H1 (cell line): ENCODE data around the gene DISC1. TPM values are rescaled to one million over a fixed set of nuclear protein-coding genes. Genes with fewer than 3 reads are reported as not detected.

Experiments
- CTCF ChIA-PET: fragments of 300-600 bp; sonication (Branson Sonifier 250); formaldehyde crosslinking; loops from one replicate; lab custom pipeline; 2021; ENCODE audit not compliant: partially characterized antibody; lab: Charles Lee
- POLR2A ChIA-PET: fragments of 300-600 bp; sonication (Branson Sonifier 250); formaldehyde crosslinking; loops from one replicate; lab custom pipeline; 2021; ENCODE audit warnings: inconsistent platforms; ENCODE audit not compliant: partially characterized antibody; lab: Charles Lee
- DNase-seq, 2 experiments: peaks; one replicate each; pipeline versions ENCODE4 v3.0.0 to v3.0.0-alpha.2; 2010 to 2022; ENCODE audit warnings: low spot score in 2 of 2, low read depth in 1 of 2, mixed read lengths in 1 of 2
- FAIRE-seq: peaks from 2 replicates; lab custom pipeline; 2011; peaks lifted over from hg19 to GRCh38; lab: Jason Lieb, UNC
- H2AFZ ChIP-seq: 2 replicates; pipeline ENCODE4 v1.8.1; 2012; ENCODE audit warnings: low read length, inconsistent platforms
- H2AK5ac ChIP-seq: 2 replicates; pipeline ENCODE4 v1.6.1; 2013; ENCODE audit warnings: low read depth, low read length
- H2BK120ac ChIP-seq: replicated peaks from 2 replicates; pipeline ENCODE3; 2013; ENCODE audit warnings: low read depth, low read length, inconsistent platforms
- H2BK12ac ChIP-seq: 2 replicates; pipeline ENCODE4 v1.6.1; 2013; ENCODE audit warnings: low read depth, low read length
- H2BK15ac ChIP-seq: 2 replicates; pipeline ENCODE4 v1.6.1; 2013; ENCODE audit warnings: low read length
- H2BK20ac ChIP-seq: 2 replicates; pipeline ENCODE4 v1.6.1; 2013; ENCODE audit warnings: low read length
- H2BK5ac ChIP-seq: 2 replicates; pipeline ENCODE4 v1.6.1; 2013; ENCODE audit warnings: low read depth, low read length
- H3K14ac ChIP-seq: 2 replicates; pipeline ENCODE4 v1.6.1; 2013; ENCODE audit warnings: inconsistent platforms; ENCODE audit not compliant: insufficient read length
- H3K18ac ChIP-seq: 2 replicates; pipeline ENCODE4 v1.6.1; 2013; ENCODE audit warnings: low read length; ENCODE audit errors: extremely low read depth
- H3K23ac ChIP-seq: 2 replicates; pipeline ENCODE4 v1.6.1; 2013; ENCODE audit warnings: inconsistent platforms; ENCODE audit not compliant: insufficient read length
- H3K23me2 ChIP-seq: 2 replicates; pipeline ENCODE4 v1.6.1; 2013; ENCODE audit warnings: low read depth, low read length
- H3K27ac ChIP-seq: 2 replicates; pipeline ENCODE4 v1.6.1; 2011; ENCODE audit warnings: low read depth, low read length, inconsistent platforms
- H3K27me3 ChIP-seq, 4 experiments: replicated peaks in 1 of 4; 1 replicate in 1 of 4; 2 replicates in 3 of 4; pipeline versions ENCODE4 v1.6.1 to v1.8.1; 2011 to 2013; ENCODE audit warnings: low read length in 3 of 4, mild to moderate bottlenecking in 3 of 4, inconsistent platforms in 2 of 4, mixed read lengths in 2 of 4, moderate library complexity in 1 of 4; ENCODE audit not compliant: control insufficient read depth in 3 of 4, insufficient read depth in 3 of 4; ENCODE audit errors: extremely low read depth in 1 of 4
- H3K36me3 ChIP-seq, 4 experiments: 2 replicates each; pipeline versions ENCODE4 v1.6.1 to v1.8.1; 2011 to 2013; ENCODE audit warnings: mild to moderate bottlenecking in 4 of 4, low read length in 3 of 4, moderate library complexity in 2 of 4, control low read depth in 1 of 4, inconsistent platforms in 1 of 4; ENCODE audit not compliant: insufficient read depth in 4 of 4, control insufficient read depth in 2 of 4
- H3K4ac ChIP-seq: replicated peaks from 2 replicates; pipeline ENCODE3; 2013; ENCODE audit warnings: low read length, low read depth, mixed read lengths, inconsistent platforms; ENCODE audit not compliant: insufficient read length
- H3K4me1 ChIP-seq, 4 experiments: replicated peaks in 1 of 4; 1 replicate in 1 of 4; 2 replicates in 3 of 4; pipeline versions ENCODE4 v1.6.1 to v1.8.1; 2011 to 2013; ENCODE audit warnings: low read length in 3 of 4, inconsistent platforms in 2 of 4, mixed read lengths in 1 of 4; ENCODE audit not compliant: insufficient read depth in 4 of 4, control insufficient read depth in 3 of 4
- H3K4me2 ChIP-seq, 2 experiments: 2 replicates each; pipeline versions ENCODE4 v1.6.1 to v1.8.1; 2011 to 2013; ENCODE audit warnings: low read depth in 2 of 2, low read length in 2 of 2, control low read depth in 1 of 2, inconsistent platforms in 1 of 2, mild to moderate bottlenecking in 1 of 2; ENCODE audit not compliant: insufficient read depth in 1 of 2
- H3K4me3 ChIP-seq, 4 experiments: fragments of 200-600, 300-600 bp in 1 of 4; sonication (generic), shearing (Covaris generic), sonication (Bioruptor Twin) in 1 of 4; 2 replicates each; pipeline versions ENCODE4 v1.5.1 to v1.8.1; 2011 to 2016; ENCODE audit warnings: low read length in 4 of 4, low read depth in 3 of 4, control low read depth in 2 of 4, inconsistent platforms in 2 of 4, mild to moderate bottlenecking in 2 of 4, mixed read lengths in 1 of 4, moderate library complexity in 1 of 4; ENCODE audit not compliant: insufficient read depth in 2 of 4; ENCODE audit errors: extremely low read depth in 1 of 4
- H3K56ac ChIP-seq: replicated peaks from 2 replicates; pipeline ENCODE3; 2013; ENCODE audit warnings: low read depth, mild to moderate bottlenecking, mixed read lengths, low read length, inconsistent platforms; ENCODE audit not compliant: insufficient read length
- H3K79me1 ChIP-seq: 2 replicates; pipeline ENCODE4 v1.6.1; 2013; ENCODE audit warnings: low read depth, low read length, control low read depth
- H3K79me2 ChIP-seq, 2 experiments: 2 replicates each; pipeline versions ENCODE4 v1.6.1 to v1.8.1; 2012 to 2013; ENCODE audit warnings: low read length in 2 of 2, mild to moderate bottlenecking in 2 of 2, inconsistent platforms in 1 of 2; ENCODE audit not compliant: insufficient read depth in 2 of 2, control insufficient read depth in 1 of 2
- H3K9ac ChIP-seq, 4 experiments: replicated peaks in 1 of 4; 1 replicate in 1 of 4; 2 replicates in 3 of 4; pipeline versions ENCODE4 v1.6.1 to v1.8.1; 2011 to 2013; ENCODE audit warnings: low read depth in 3 of 4, low read length in 3 of 4, control low read depth in 2 of 4, mild to moderate bottlenecking in 2 of 4, moderate library complexity in 2 of 4, inconsistent platforms in 1 of 4; ENCODE audit errors: extremely low read depth in 1 of 4
- H3K9me3 ChIP-seq, 2 experiments: 2 replicates each; pipeline versions ENCODE4 v1.6.1 to v1.8.1; 2012 to 2013; ENCODE audit warnings: mild to moderate bottlenecking in 2 of 2, moderate library complexity in 2 of 2, control low read depth in 1 of 2, inconsistent platforms in 1 of 2, low read depth in 1 of 2, low read length in 1 of 2, mixed read lengths in 1 of 2; ENCODE audit not compliant: insufficient read depth in 2 of 2
- H4K20me1 ChIP-seq, 2 experiments: replicated peaks in 1 of 2; 2 replicates each; pipeline versions ENCODE3 to v1.8.1; 2011 to 2013; ENCODE audit warnings: inconsistent platforms in 2 of 2, low read length in 2 of 2, mild to moderate bottlenecking in 1 of 2; ENCODE audit not compliant: insufficient read depth in 2 of 2, control insufficient read depth in 1 of 2
- H4K5ac ChIP-seq: 2 replicates; pipeline ENCODE4 v1.6.1; 2013; ENCODE audit warnings: low read length, low read depth, mixed read lengths, inconsistent platforms; ENCODE audit not compliant: insufficient read length
- H4K8ac ChIP-seq: 2 replicates; pipeline ENCODE4 v1.8.0; 2013; ENCODE audit warnings: mild to moderate bottlenecking, moderate library complexity, low read length, inconsistent platforms; ENCODE audit not compliant: insufficient read depth; ENCODE audit errors: extremely low read depth
- H4K91ac ChIP-seq: replicated peaks from 2 replicates; pipeline ENCODE3; 2013; ENCODE audit warnings: low read length, mixed read lengths, inconsistent platforms; ENCODE audit not compliant: insufficient read length
- GTF2F1 ChIP-seq: IDR thresholded peaks from 2 replicates; pipeline ENCODE4 v1.6.1; 2012; ENCODE audit warnings: low read depth, low read length, improper control_type of control experiment, borderline replicate concordance
- RFX5 ChIP-seq: IDR thresholded peaks from 2 replicates; pipeline ENCODE4 v1.6.1; 2011; ENCODE audit warnings: low read depth, low read length, improper control_type of control experiment, borderline replicate concordance
- TAF7 ChIP-seq: optimal IDR thresholded peaks from 2 replicates; pipeline ENCODE3; 2011; ENCODE audit warnings: low read depth, mild to moderate bottlenecking, inconsistent platforms, low read length, moderate library complexity, borderline replicate concordance
- WGBS, 2 experiments: shearing (Covaris generic) in 1 of 2; methylation state at CpG; one replicate each; pipeline versions ENCODE4 v1.1.6 to v1.1.7; 2013 to 2015; ENCODE audit warnings: low lambda C conversion rate in 2 of 2, mixed read lengths in 2 of 2, inconsistent platforms in 1 of 2, low coverage in 1 of 2, missing lambda C conversion rate in 1 of 2; ENCODE audit not compliant: insufficient replicate concordance in 2 of 2, insufficient coverage in 1 of 2, insufficient read length in 1 of 2; ENCODE audit errors: extremely low coverage in 1 of 2, missing lambda C conversion rate in 1 of 2; 5-methylcytosine and 5-hydroxymethylcytosine counted together
- polyA plus RNA-seq, 7 experiments: library from polyadenylated mRNA; depleted of rRNA in 3 of 7; stranded (reverse) in 5 of 7; unstranded in 2 of 7; fragments of >200 nt in 5 of 7; fragments of 200-250 nt in 2 of 7; gene quantifications; 1 replicate in 5 of 7; 2 replicates in 1 of 7; 4 replicates in 1 of 7; pipeline versions ENCODE4 v1.2.1 to v1.2.3, GENCODE V29; 2011 to 2013; ENCODE audit warnings: missing spikeins in 2 of 7, mixed read lengths in 2 of 7
- total RNA-seq: library from RNA; stranded (reverse); fragmentation: NEBNext Ultra II Directional; extraction: Animal tissue kit (Norgen Biotek cat#: 25700); gene quantifications from 2 replicates; pipeline ENCODE4 v1.2.1, GENCODE V29; 2021
- TF ChIP-seq, protein P1 (sequence below): IDR thresholded peaks from 2 replicates; pipeline ENCODE4 v1.6.1; 2012; ENCODE audit warnings: low read length, inconsistent platforms

Gene DISC1
- total and polyA plus RNA-seq, 2 of the 8 experiments (the other 6 are each of a cell fraction or from before 2014, with no cell fraction given), result 1.1 to 3.5 TPM

DNA sequence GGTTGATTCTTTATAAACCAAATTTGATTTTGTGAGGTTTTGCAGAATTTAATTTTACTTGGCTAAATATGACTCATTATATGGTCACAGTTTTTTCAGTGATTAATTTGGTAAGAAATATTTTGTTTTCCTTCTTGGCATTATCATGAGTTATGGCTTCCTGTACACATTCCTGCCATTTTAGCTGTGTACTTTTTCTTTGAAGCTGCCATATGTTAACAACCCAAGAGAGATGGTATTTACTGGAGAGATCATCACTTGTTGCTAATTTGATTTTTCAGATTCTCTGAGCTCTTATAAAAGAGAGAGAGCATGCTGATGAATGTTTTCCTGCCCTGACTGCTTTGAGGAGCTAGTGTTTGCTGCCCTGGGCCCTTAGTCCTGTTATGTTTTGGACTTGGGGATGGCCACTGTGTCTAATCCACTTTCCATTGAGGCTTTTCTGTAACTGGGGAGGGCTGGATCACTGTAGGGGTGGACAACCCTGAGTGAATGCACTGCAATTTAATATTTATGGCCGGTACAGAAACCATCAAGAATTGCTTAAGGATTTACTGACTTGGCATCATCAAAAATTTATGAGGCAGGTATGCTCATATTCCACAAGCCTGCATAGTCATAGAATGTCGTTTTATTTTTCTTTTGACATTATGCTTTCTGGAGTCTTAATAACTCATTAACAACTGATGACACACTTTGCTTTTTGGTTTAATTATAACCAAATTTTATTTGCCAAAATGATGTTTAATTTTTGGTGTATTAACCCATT lies 200.9 kb downstream of the DISC1 start:
- Histone ChIP-seq H3K4me1 (no peaks in the 10 kb centered on the region), H4K20me1 (no peaks in the 10 kb centered on the region), H3K4me3 (no peak overlapping the region), H3K9ac (no peak overlapping the region), H3K4ac (no peak overlapping the region), H2BK5ac (no peak overlapping the region), H2BK120ac (no peak overlapping the region), H3K9me3 (no peaks in the 10 kb centered on the region), H3K79me1 (no peaks in the 10 kb centered on the region)
- TF ChIP-seq, protein P1, sequence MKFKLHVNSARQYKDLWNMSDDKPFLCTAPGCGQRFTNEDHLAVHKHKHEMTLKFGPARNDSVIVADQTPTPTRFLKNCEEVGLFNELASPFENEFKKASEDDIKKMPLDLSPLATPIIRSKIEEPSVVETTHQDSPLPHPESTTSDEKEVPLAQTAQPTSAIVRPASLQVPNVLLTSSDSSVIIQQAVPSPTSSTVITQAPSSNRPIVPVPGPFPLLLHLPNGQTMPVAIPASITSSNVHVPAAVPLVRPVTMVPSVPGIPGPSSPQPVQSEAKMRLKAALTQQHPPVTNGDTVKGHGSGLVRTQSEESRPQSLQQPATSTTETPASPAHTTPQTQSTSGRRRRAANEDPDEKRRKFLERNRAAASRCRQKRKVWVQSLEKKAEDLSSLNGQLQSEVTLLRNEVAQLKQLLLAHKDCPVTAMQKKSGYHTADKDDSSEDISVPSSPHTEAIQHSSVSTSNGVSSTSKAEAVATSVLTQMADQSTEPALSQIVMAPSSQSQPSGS, result no peak
- TF ChIP-seq TAF7 (no peak), RFX5 (no peak), GTF2F1 (no peak)
- TF ChIP-seq, all 59 proteins: peak for 0
- FAIRE-seq (no peak), DNase-seq (no peak)
- WGBS, 2 experiments, result 94% methylated on average over 2 of the region's 2 CpGs; no CpG with 5 or more reads in 1 of the 2 experiments
- H3K4me2 ChIP-seq, result no peak overlapping the region
- H3K36me3 ChIP-seq, result no peaks in the 10 kb centered on the region
- H3K56ac ChIP-seq, result no peak overlapping the region
- H4K5ac ChIP-seq, result no peak overlapping the region
- no peak overlapping the region for H2BK15ac ChIP-seq
- no peak overlapping the region for H2BK20ac ChIP-seq
- no peak overlapping the region for H3K27ac ChIP-seq
- H3K23ac ChIP-seq, result no peak overlapping the region
- H2AFZ ChIP-seq, result no peak overlapping the region
- H3K27me3 ChIP-seq, result no peaks in the 10 kb centered on the region
- CTCF ChIA-PET, result no interaction called here
- no peak overlapping the region for H4K8ac ChIP-seq
- H3K14ac ChIP-seq, result no peak overlapping the region
- no peak overlapping the region for H2BK12ac ChIP-seq
- H2AK5ac ChIP-seq, result no peak overlapping the region
- POLR2A ChIA-PET, result no interaction called here
- H3K18ac ChIP-seq, result no peak overlapping the region
- no peak overlapping the region for H4K91ac ChIP-seq
- H3K23me2 ChIP-seq, result no peaks in the 10 kb centered on the region; the same call in 1 of the 2 replicates
- no peaks in the 10 kb centered on the region for H3K79me2 ChIP-seq
